UCSD-AML1 (cell line): ENCODE results near the gene SOCS3.

Experiments
- DNase-seq: peaks from one replicate; lab custom pipeline; 2025; ENCODE audit not compliant: unreplicated experiment; lab: John Stamatoyannopoulos, UW

SOCS3 gene

GRCh38 chr17:78368854-78369495 is 9.1 kb upstream of the SOCS3 start:
- DNase-seq = no peak

GRCh38 chr17:78368348-78368747 is 8.5 kb upstream of the SOCS3 start:
- DNase-seq = no peak

- DNase-seq = no peak
Measured at GRCh38 chr17:78367193-78367592, 7.3 kb upstream of the SOCS3 start.

- DNase-seq = no peak
Measured at GRCh38 chr17:78366109-78366848, 6.4 kb upstream of the SOCS3 start.

- DNase-seq = no peak
Measured at GRCh38 chr17:78365561-78366108, 5.8 kb upstream of the SOCS3 start.

GRCh38 chr17:78364436-78365281 is 4.8 kb upstream of the SOCS3 start:
- peak; percentile 80 for DNase-seq

- no peak for DNase-seq
Measured at GRCh38 chr17:78362671-78363070, 2.8 kb upstream of the SOCS3 start.

GRCh38 chr17:78362232-78362631 is 2.4 kb upstream of the SOCS3 start:
- DNase-seq = no peak

- no peak for DNase-seq
Measured at GRCh38 chr17:78361225-78361701, 1.4 kb upstream of the SOCS3 start.

GRCh38 chr17:78360371-78361224 is 721 bp upstream of the SOCS3 start:
- DNase-seq = peak; percentile 91

- DNase-seq = no peak
Measured at GRCh38 chr17:78359321-78359996, 418 bp downstream of the SOCS3 start.

GRCh38 chr17:78358538-78359320 is 1.1 kb downstream of the SOCS3 start:
- no peak for DNase-seq

GRCh38 chr17:78357672-78358537 is 2.0 kb downstream of the SOCS3 start:
- DNase-seq = no peak

GRCh38 chr17:78357177-78357586 is 2.7 kb downstream of the SOCS3 start:
- no peak for DNase-seq

- DNase-seq = peak; percentile 39
Measured at GRCh38 chr17:78356101-78356713, 3.7 kb downstream of the SOCS3 start.

GRCh38 chr17:78355701-78356100 is 4.2 kb downstream of the SOCS3 start:
- DNase-seq = no peak

- DNase-seq = no peak
Measured at GRCh38 chr17:78355045-78355641, 4.7 kb downstream of the SOCS3 start.
